Adrenal gland (tissue), 5 donors: Measurements from ENCODE around the gene SPOCK1.

Experiments
- POLR2A ChIP-seq, 2 donors: fragments of 450-650 bp; IDR thresholded peaks; one replicate each; pipeline ENCODE4 v1.6.1; 2017; ENCODE audit warnings: antibody characterized with exemption in 2 of 2, mild to moderate bottlenecking in 2 of 2, moderate library complexity in 1 of 2
- TF ChIP-seq, protein P1 (sequence below), 6 experiments: fragments of 450-650 bp in 4 of 6; fragments of 200-600 bp in 2 of 6; sonication (generic) in 1 of 6; IDR thresholded peaks; 1 replicate in 5 of 6; 2 replicates in 1 of 6; pipeline versions ENCODE4 v1.5.1 to v1.8.0; 2016 to 2021; ENCODE audit warnings: antibody characterized with exemption in 6 of 6, mild to moderate bottlenecking in 2 of 6, moderate library complexity in 1 of 6
- donor health status: DM: no; HTN: no; CAD: no.

DNA sequence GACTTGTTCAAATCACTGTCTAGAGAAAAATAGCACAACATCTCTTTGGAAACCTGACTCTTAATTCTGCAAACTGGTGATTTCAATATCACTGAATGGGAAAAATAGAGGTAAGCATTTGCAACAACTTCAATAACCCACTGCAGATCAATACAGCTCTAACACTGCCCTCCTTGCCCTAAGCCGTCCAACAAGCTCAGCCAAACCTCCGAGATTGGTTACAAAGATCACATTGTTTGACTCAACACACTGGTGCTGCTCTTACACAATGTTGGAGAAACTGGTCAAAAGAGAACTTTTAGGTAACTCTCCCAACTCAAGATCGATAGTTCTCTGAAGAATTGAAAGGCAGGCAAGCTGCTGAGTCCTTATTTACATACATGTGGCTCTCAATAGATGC lies 150.4 kb downstream of the SPOCK1 start:
- TF ChIP-seq, protein P1, sequence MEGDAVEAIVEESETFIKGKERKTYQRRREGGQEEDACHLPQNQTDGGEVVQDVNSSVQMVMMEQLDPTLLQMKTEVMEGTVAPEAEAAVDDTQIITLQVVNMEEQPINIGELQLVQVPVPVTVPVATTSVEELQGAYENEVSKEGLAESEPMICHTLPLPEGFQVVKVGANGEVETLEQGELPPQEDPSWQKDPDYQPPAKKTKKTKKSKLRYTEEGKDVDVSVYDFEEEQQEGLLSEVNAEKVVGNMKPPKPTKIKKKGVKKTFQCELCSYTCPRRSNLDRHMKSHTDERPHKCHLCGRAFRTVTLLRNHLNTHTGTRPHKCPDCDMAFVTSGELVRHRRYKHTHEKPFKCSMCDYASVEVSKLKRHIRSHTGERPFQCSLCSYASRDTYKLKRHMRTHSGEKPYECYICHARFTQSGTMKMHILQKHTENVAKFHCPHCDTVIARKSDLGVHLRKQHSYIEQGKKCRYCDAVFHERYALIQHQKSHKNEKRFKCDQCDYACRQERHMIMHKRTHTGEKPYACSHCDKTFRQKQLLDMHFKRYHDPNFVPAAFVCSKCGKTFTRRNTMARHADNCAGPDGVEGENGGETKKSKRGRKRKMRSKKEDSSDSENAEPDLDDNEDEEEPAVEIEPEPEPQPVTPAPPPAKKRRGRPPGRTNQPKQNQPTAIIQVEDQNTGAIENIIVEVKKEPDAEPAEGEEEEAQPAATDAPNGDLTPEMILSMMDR (IDR thresholded peaks at IDR 0.05) = no peak
- no peak for TF ChIP-seq POLR2A (IDR thresholded peaks at IDR 0.05)
